Neural cell (in vitro differentiated cells): ENCODE measurements around the gene RAD51B. TPM values are rescaled to one million over a fixed set of nuclear protein-coding genes. Genes with fewer than 3 reads are reported as not detected.

Source experiments
- H2AFZ ChIP-seq: fragments of 200-600, 300-800 bp; sonication (generic), shearing (Covaris generic); 2 replicates; pipeline ENCODE4 v1.6.0; 2014; ENCODE audit warnings: low read depth, mild to moderate bottlenecking, antibody characterized with exemption, low read length, moderate library complexity
- H3F3A ChIP-seq: fragments of 200-600 bp; shearing (Covaris generic); 2 replicates; pipeline ENCODE4 v1.6.1; 2016; ENCODE audit warnings: mild to moderate bottlenecking, moderate library complexity, mixed read lengths, antibody characterized with exemption, low read length; ENCODE audit not compliant: insufficient read depth, poor library complexity, severe bottlenecking
- H3K27ac ChIP-seq: fragments of 200-600, 300-800 bp; sonication (generic), shearing (Covaris generic); 2 replicates; pipeline ENCODE4 v1.5.1; 2014; ENCODE audit warnings: mild to moderate bottlenecking, low read length, moderate library complexity
- H3K27me3 ChIP-seq: fragments of 300-800, 200-600 bp; sonication (generic), shearing (Covaris generic); 2 replicates; pipeline ENCODE4 v1.6.0; 2014; ENCODE audit warnings: mild to moderate bottlenecking, low read depth, low read length, moderate library complexity; ENCODE audit not compliant: insufficient read depth
- H3K36me3 ChIP-seq: fragments of 300-800, 200-600 bp; sonication (generic), shearing (Covaris generic); 2 replicates; pipeline ENCODE4 v1.5.1; 2014; ENCODE audit warnings: mild to moderate bottlenecking, antibody characterized with exemption, low read length, moderate library complexity; ENCODE audit not compliant: insufficient read depth
- H3K4me2 ChIP-seq: fragments of 300-800, 200-600 bp; sonication (generic), shearing (Covaris generic); 2 replicates; pipeline ENCODE4 v1.6.0; 2014; ENCODE audit warnings: mild to moderate bottlenecking, low read length
- H3K4me3 ChIP-seq: fragments of 300-800, 200-600 bp; sonication (generic), shearing (Covaris generic); 2 replicates; pipeline ENCODE4 v1.5.1; 2014; ENCODE audit warnings: mild to moderate bottlenecking, low read length, moderate library complexity
- H3K79me2 ChIP-seq: fragments of 200-600 bp; shearing (Covaris generic); replicated peaks from 2 replicates; pipeline ENCODE4 v1.6.0; 2014; ENCODE audit warnings: mild to moderate bottlenecking, low read length, moderate library complexity; ENCODE audit not compliant: insufficient read depth
- H3K9ac ChIP-seq: fragments of 300-800, 200-600 bp; sonication (generic), shearing (Covaris generic); 2 replicates; pipeline ENCODE4 v1.6.1; 2016; ENCODE audit warnings: mild to moderate bottlenecking, low read length, mixed read lengths
- H3K9me2 ChIP-seq: fragments of 200-600 bp; shearing (Covaris generic); 2 replicates; pipeline ENCODE4 v1.6.1; 2016; ENCODE audit warnings: mild to moderate bottlenecking, low read length, mixed read lengths; ENCODE audit not compliant: insufficient read depth
- H3K9me3 ChIP-seq: fragments of 200-600, 300-800 bp; sonication (generic), shearing (Covaris generic); 2 replicates; pipeline ENCODE4 v1.6.1; 2016; ENCODE audit warnings: mild to moderate bottlenecking, mixed run types, low read length, moderate library complexity, mixed read lengths
- H4K20me1 ChIP-seq: fragments of 200-600 bp; shearing (Covaris generic); 2 replicates; pipeline ENCODE4 v1.6.1; 2016; ENCODE audit warnings: mild to moderate bottlenecking, mixed run types; ENCODE audit not compliant: insufficient read depth
- EP300 ChIP-seq: fragments of 450-650 bp; conservative IDR thresholded peaks from 2 replicates; pipeline ENCODE4 v1.6.1; 2014; ENCODE audit warnings: antibody characterized with exemption, mild to moderate bottlenecking, moderate library complexity; ENCODE audit not compliant: poor library complexity, severe bottlenecking
- EZH2 ChIP-seq: fragments of 200-600, 300-800 bp; shearing (Covaris generic), sonication (generic); IDR thresholded peaks from 2 replicates; pipeline ENCODE4 v1.6.1; 2014; ENCODE audit warnings: antibody characterized with exemption, low read length, borderline replicate concordance, mild to moderate bottlenecking; ENCODE audit not compliant: insufficient read depth, poor library complexity, severe bottlenecking
- MXI1 ChIP-seq: fragments of 450-650 bp; conservative IDR thresholded peaks from 2 replicates; pipeline ENCODE4 v1.6.1; 2014; ENCODE audit warnings: antibody characterized with exemption, mild to moderate bottlenecking; ENCODE audit not compliant: poor library complexity, severe bottlenecking
- POLR2AphosphoS5 ChIP-seq: IDR thresholded peaks from 2 replicates; pipeline ENCODE4 v1.6.1; 2012
- RAD21 ChIP-seq: fragments of 450-650 bp; conservative IDR thresholded peaks from 2 replicates; pipeline ENCODE4 v1.6.1; 2014; ENCODE audit warnings: antibody characterized with exemption, mild to moderate bottlenecking, moderate library complexity
- SMC3 ChIP-seq: fragments of 450-650 bp; conservative IDR thresholded peaks from 2 replicates; pipeline ENCODE4 v1.6.1; 2014; ENCODE audit warnings: antibody characterized with exemption, mild to moderate bottlenecking, moderate library complexity; ENCODE audit not compliant: poor library complexity
- TAF1 ChIP-seq: IDR thresholded peaks from 2 replicates; pipeline ENCODE4 v1.6.1; 2012; ENCODE audit warnings: low read depth
- polyA plus RNA-seq: library from polyadenylated mRNA; depleted of rRNA; stranded (reverse); fragments of >200 nt; gene quantifications from 2 replicates; pipeline ENCODE4 v1.2.3, GENCODE V29; 2014
- TF ChIP-seq, protein P1 (sequence below): IDR thresholded peaks from 2 replicates; pipeline ENCODE4 v1.6.1; 2012; ENCODE audit warnings: borderline replicate concordance
- TF ChIP-seq, protein P2 (sequence below): fragments of 450-650 bp; IDR thresholded peaks from 2 replicates; pipeline ENCODE4 v1.5.1; 2014; ENCODE audit warnings: antibody characterized with exemption, mild to moderate bottlenecking, moderate library complexity; ENCODE audit not compliant: poor library complexity, severe bottlenecking

RAD51B gene
- polyA plus RNA-seq, 1 donor from 2014 or later = 3.1 TPM

DNA sequence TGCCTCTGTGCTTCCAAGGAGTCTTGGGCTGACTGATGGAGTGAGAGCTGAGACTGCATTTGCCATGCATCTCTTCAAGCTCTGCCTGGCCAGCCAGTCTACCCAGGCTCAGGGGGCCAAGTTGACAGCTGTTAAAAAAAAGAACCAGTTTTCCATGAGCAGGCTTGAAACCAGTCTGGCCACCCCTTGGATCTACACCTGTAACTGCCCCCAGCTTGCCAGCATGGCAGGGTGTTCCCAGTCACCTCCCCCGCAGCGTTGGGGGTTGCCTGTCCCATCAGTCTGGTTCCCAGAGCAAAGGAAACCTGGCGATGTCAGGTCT is 770.6 kb downstream of the RAD51B start:
- Histone ChIP-seq H3K27me3 (no peaks in the 10 kb centered on the region), H4K20me1 (no peaks in the 10 kb centered on the region), H3K27ac (no peak overlapping the region), H3K36me3 (no peaks in the 10 kb centered on the region), H3K79me2 (no peaks in the 10 kb centered on the region), H3K9me2 (no peaks in the 10 kb centered on the region), H3K9me3 (no peaks in the 10 kb centered on the region), H3K9ac (no peak overlapping the region), H3K4me2 (no peak overlapping the region), H2AFZ (no peak overlapping the region), H3K4me3 (no peak overlapping the region), H3F3A (peaks cover 2% of the 10 kb centered on the region)
- TF ChIP-seq POLR2AphosphoS5 (no peak), EP300 (no peak), TAF1 (no peak), MXI1 (no peak), RAD21 (no peak), EZH2 (no peak), SMC3 (no peak)
- TF ChIP-seq, protein P1, sequence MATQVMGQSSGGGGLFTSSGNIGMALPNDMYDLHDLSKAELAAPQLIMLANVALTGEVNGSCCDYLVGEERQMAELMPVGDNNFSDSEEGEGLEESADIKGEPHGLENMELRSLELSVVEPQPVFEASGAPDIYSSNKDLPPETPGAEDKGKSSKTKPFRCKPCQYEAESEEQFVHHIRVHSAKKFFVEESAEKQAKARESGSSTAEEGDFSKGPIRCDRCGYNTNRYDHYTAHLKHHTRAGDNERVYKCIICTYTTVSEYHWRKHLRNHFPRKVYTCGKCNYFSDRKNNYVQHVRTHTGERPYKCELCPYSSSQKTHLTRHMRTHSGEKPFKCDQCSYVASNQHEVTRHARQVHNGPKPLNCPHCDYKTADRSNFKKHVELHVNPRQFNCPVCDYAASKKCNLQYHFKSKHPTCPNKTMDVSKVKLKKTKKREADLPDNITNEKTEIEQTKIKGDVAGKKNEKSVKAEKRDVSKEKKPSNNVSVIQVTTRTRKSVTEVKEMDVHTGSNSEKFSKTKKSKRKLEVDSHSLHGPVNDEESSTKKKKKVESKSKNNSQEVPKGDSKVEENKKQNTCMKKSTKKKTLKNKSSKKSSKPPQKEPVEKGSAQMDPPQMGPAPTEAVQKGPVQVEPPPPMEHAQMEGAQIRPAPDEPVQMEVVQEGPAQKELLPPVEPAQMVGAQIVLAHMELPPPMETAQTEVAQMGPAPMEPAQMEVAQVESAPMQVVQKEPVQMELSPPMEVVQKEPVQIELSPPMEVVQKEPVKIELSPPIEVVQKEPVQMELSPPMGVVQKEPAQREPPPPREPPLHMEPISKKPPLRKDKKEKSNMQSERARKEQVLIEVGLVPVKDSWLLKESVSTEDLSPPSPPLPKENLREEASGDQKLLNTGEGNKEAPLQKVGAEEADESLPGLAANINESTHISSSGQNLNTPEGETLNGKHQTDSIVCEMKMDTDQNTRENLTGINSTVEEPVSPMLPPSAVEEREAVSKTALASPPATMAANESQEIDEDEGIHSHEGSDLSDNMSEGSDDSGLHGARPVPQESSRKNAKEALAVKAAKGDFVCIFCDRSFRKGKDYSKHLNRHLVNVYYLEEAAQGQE = no peak
- TF ChIP-seq, protein P2, sequence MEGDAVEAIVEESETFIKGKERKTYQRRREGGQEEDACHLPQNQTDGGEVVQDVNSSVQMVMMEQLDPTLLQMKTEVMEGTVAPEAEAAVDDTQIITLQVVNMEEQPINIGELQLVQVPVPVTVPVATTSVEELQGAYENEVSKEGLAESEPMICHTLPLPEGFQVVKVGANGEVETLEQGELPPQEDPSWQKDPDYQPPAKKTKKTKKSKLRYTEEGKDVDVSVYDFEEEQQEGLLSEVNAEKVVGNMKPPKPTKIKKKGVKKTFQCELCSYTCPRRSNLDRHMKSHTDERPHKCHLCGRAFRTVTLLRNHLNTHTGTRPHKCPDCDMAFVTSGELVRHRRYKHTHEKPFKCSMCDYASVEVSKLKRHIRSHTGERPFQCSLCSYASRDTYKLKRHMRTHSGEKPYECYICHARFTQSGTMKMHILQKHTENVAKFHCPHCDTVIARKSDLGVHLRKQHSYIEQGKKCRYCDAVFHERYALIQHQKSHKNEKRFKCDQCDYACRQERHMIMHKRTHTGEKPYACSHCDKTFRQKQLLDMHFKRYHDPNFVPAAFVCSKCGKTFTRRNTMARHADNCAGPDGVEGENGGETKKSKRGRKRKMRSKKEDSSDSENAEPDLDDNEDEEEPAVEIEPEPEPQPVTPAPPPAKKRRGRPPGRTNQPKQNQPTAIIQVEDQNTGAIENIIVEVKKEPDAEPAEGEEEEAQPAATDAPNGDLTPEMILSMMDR = no peak

DNA sequence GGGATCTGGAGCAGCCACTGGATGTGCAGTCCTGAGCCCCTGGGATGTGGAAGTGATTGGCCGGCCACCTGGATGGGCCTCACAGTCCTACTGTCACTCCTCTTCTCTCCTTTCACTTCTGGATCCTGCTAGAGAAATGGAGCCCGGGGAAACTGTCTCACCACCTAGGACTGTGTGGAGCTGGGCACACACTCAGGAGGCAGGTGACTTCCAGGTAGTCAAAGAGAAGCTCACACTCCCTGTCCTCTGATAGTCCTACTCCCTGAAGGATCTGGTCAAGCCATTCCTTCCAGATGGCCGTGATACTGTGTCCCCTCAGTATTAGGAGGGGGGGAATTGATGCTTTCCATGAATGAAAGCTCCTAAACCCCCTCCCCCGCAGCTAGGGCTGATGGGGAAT is 772.2 kb downstream of the RAD51B start:
- no peak for TF ChIP-seq MXI1
- TF ChIP-seq EZH2 = no peak
- no peak for TF ChIP-seq SMC3
- TF ChIP-seq TAF1 = no peak
- no peak for TF ChIP-seq RAD21
- TF ChIP-seq, protein P2 = no peak
- TF ChIP-seq EP300 = no peak
- TF ChIP-seq, protein P1 = no peak
- TF ChIP-seq POLR2AphosphoS5 = no peak
- Histone ChIP-seq H3K4me2 (no peak overlapping the region), H3K9me2 (no peaks in the 10 kb centered on the region)

More for the DNA sequence above, 772.2 kb downstream of the RAD51B start:
- no peaks in the 10 kb centered on the region for H3K79me2 ChIP-seq
- no peak overlapping the region for H3K27ac ChIP-seq
- no peaks in the 10 kb centered on the region for H3K27me3 ChIP-seq
- no peak overlapping the region for H3K9ac ChIP-seq
- H3K4me3 ChIP-seq = no peak overlapping the region
- H2AFZ ChIP-seq = no peak overlapping the region
- no peaks in the 10 kb centered on the region for H4K20me1 ChIP-seq
- H3K9me3 ChIP-seq = no peaks in the 10 kb centered on the region
- no peaks in the 10 kb centered on the region for H3F3A ChIP-seq
- H3K36me3 ChIP-seq = no peaks in the 10 kb centered on the region
